ENCODE measurements around the gene MAD1L1. TPM values are rescaled to one million over a fixed set of nuclear protein-coding genes. Genes with fewer than 3 reads are reported as not detected.

MAD1L1 gene
- total and polyA plus RNA-seq, 11 donors: 11.1 to 29.7 (median 20.9) TPM

DNA sequence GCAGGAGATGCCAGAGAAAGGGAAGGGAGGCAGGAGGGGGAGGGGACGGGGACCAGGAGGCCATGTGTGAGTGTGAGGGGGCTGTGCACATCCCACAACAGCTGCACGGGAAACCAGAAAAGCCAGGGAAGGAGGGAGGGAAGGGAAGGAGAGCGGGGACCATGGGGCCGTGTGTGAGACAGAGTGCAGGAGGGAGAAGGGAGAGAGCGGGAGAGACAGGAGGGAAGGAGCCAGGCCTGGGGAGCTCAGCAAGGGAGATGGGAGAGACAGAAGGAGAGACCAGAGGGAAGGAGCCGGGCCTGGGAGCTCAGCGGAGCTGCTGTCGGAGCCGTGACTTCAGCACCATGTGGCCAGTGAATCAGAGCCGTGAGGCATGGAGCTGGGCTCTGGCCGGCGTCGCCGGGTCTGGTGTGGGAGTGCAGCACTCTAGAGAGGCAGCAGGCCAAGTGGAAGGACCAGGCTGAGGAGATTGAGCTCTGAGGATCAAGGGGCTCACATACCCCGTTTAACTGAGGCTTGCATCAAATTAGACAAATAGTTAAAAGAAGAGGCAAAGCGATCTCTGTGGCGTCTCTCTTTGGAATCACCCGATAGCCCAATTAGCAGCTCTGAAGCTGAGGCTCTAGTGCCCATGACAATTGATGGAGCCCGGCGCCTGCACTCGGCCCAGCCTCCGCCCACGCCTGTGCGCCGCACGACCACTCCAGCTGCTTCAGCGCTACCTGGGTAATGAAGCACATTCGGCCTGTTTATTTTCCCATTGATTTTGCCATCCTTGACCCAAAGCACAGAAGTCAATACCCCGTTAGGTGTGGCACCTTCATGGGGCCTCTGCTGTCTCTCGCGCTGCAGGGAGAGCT is 150.4 kb downstream of the MAD1L1 start:
- intact Hi-C loops (cut with DNase I): no loop called here
- ATAC-seq (peak in 2 of 4 donors; percentile 49 to 81), DNase-seq (peak in 1 of 5 donors; percentile 76)
- H3K27ac ChIP-seq: no peak overlapping the region
- no peaks in the 10 kb centered on the region for H3K27me3 ChIP-seq
- no peak overlapping the region for H3K4me3 ChIP-seq
- no peaks in the 10 kb centered on the region for H3K4me1 ChIP-seq
- H3K36me3 ChIP-seq: peaks cover 0 to 4% (median 0%) of the 10 kb centered on the region in 9 donors
- WGBS, 4 donors: 79 to 87% (median 83%) methylated on average over 30 to 31 of the region's 31 CpGs
- no peaks in the 10 kb centered on the region for H3K9me3 ChIP-seq
- TF ChIP-seq POLR2A (IDR thresholded peaks at IDR 0.05): no peak
- TF ChIP-seq, protein P1, sequence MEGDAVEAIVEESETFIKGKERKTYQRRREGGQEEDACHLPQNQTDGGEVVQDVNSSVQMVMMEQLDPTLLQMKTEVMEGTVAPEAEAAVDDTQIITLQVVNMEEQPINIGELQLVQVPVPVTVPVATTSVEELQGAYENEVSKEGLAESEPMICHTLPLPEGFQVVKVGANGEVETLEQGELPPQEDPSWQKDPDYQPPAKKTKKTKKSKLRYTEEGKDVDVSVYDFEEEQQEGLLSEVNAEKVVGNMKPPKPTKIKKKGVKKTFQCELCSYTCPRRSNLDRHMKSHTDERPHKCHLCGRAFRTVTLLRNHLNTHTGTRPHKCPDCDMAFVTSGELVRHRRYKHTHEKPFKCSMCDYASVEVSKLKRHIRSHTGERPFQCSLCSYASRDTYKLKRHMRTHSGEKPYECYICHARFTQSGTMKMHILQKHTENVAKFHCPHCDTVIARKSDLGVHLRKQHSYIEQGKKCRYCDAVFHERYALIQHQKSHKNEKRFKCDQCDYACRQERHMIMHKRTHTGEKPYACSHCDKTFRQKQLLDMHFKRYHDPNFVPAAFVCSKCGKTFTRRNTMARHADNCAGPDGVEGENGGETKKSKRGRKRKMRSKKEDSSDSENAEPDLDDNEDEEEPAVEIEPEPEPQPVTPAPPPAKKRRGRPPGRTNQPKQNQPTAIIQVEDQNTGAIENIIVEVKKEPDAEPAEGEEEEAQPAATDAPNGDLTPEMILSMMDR (IDR thresholded peaks at IDR 0.05): no peak

DNA sequence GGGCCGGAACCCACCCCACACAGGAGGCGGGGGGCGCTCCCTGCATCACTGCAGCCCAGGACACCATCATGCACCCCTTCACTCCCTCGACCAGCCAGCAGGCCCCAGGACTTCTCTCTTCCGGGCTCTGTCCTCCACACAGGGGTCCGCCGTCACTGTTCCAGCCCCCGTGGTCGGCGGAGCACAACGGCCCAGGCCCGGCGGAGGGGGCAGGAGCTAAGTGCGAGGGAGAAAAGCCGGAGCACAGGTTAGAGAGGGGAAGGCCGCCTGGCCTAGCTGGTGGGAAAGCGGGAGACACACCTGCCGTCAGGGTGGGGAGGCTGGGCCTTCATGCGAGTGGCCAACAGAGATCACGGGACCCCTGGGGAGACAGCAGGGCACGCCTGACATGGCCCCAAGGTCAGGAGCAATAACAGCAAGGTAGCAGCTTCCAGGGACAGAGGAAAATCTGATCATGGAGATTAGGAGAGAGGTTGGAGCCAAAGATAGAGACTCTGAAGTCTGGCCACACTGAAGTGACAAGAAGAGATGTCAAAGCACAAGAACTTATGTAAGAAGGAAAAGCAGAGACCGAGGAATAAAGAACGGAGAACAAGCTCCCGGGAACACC is 151.1 kb downstream of the MAD1L1 start:
- intact Hi-C loops (cut with DNase I): no loop called here
- 93 to 97% (median 95%) methylated on average over 22 to 24 of the region's 24 CpGs for WGBS, 4 donors
- H3K27me3 ChIP-seq: no peaks in the 10 kb centered on the region
- no peaks in the 10 kb centered on the region for H3K9me3 ChIP-seq
- H3K4me3 ChIP-seq: no peak overlapping the region
- no peak for ATAC-seq
- no peak for TF ChIP-seq POLR2A (IDR thresholded peaks at IDR 0.05)
- TF ChIP-seq, protein P1 (IDR thresholded peaks at IDR 0.05): no peak
- DNase-seq: no peak
- H3K4me1 ChIP-seq: no peaks in the 10 kb centered on the region
- H3K36me3 ChIP-seq: peaks cover 0 to 4% (median 0%) of the 10 kb centered on the region in 9 donors
- no peak overlapping the region for H3K27ac ChIP-seq

DNA sequence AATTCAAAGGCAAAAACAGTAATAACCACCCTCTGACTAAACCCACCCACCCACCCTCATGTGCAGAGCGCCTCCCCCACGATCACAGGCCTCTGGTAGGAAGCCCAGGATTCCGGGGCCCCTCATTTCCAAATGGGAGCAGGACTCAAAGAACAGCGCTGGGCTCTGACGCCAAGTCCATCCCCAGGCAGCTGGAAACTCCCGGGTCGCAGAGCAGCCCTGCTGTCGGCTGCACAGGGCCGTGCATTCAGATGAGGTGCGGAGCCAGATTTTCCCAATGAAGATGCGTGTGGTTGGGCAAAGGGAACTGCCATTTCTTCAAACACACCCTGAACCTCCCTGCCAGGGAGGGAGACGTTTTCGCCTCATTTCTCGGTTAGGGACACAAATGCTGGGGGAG is 152.3 kb downstream of the MAD1L1 start:
- no peak overlapping the region for H3K27ac ChIP-seq
- no peak for ATAC-seq
- peaks cover 0 to 5% (median 0%) of the 10 kb centered on the region in 9 donors for H3K36me3 ChIP-seq
- 96 to 97% (median 97%) methylated on average over 9 to 14 of the region's 14 CpGs for WGBS, 4 donors
- no peak overlapping the region for H3K4me3 ChIP-seq
- intact Hi-C loops (cut with DNase I): no loop called here
- no peaks in the 10 kb centered on the region for H3K9me3 ChIP-seq
- no peak for TF ChIP-seq POLR2A (IDR thresholded peaks at IDR 0.05)
- TF ChIP-seq, protein P1 (IDR thresholded peaks at IDR 0.05): no peak
- no peak for DNase-seq
- H3K27me3 ChIP-seq: no peaks in the 10 kb centered on the region
- no peaks in the 10 kb centered on the region for H3K4me1 ChIP-seq

DNA sequence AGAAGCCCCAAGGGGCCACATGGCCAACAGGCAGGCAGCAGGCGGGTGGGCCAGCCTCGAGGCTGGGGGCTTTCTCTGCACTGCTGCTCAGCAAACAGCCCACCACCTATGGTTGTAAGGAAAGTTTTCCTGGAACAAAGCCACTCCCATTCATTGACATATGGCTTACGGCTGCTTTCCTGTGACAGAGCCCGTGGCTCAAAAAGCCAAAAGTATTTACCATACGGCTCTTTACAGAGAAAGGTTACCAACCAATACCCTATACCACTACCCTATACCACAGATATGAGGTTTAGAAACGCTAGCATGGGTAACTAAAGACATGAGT is 152.7 kb downstream of the MAD1L1 start:
- ATAC-seq: no peak

More for the DNA sequence above, 152.7 kb downstream of the MAD1L1 start:
- H3K4me3 ChIP-seq: no peak overlapping the region
- no peaks in the 10 kb centered on the region for H3K27me3 ChIP-seq
- H3K4me1 ChIP-seq: no peaks in the 10 kb centered on the region
- WGBS, 4 donors: 80 to 91% (median 84%) methylated on average over 4 to 6 of the region's 6 CpGs
- peaks cover 0 to 5% (median 0%) of the 10 kb centered on the region in 9 donors for H3K36me3 ChIP-seq
- no peak overlapping the region for H3K27ac ChIP-seq
- H3K9me3 ChIP-seq: no peaks in the 10 kb centered on the region
- DNase-seq: no peak
- intact Hi-C loops (cut with DNase I): no loop called here
- no peak for TF ChIP-seq POLR2A (IDR thresholded peaks at IDR 0.05)
- TF ChIP-seq, protein P1 (IDR thresholded peaks at IDR 0.05): no peak
